HG03159 (cell line): ENCODE data around the gene FAU.
"Not testable (repeated sequence)": the region's sequence is repeated elsewhere in the genome, so short reads cannot be mapped to it uniquely, and the experiment has no call there.

Experiments
- ATAC-seq: cut with Tn5 transposase; IDR thresholded peaks from one replicate; pipeline ENCODE4 v1.9.1; 2021; ENCODE audit warnings: mild to moderate bottlenecking, moderate library complexity; ENCODE audit not compliant: unreplicated experiment

Gene FAU

DNA sequence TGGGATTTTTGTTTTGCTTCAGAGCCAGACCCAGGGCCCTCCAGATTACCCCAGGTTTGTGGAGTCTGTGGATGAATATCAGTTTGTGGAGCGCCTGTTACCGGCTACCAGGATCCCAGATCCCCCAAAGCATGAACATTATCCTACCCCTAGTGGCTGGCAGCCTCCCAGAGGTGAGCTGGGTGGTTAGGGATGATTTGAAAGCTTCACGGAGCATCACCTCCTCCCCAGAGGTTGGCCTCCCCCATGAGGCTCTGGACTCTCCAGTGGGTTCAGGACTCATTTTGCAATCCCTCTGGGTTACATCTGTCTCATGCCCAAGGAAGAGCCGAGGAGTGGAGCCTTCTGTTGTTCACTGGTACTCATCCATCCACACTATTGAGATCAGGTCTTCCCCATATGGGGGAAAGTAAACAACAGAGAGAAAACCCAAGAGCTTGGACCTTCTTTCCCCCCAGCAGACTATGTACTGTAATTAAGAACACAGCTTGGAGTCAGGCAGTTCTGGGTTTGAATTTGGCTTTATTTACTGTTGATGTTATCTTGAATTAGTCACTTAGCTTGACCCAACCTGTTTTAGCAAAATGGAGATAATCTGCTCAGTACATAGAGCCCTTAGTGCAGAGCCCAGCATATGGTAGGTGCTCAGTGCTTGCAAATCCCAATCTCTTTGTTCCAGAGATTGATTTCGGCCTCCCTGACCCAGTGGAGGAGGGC is 2.7 kb upstream of the FAU start:
- no peak for ATAC-seq

DNA sequence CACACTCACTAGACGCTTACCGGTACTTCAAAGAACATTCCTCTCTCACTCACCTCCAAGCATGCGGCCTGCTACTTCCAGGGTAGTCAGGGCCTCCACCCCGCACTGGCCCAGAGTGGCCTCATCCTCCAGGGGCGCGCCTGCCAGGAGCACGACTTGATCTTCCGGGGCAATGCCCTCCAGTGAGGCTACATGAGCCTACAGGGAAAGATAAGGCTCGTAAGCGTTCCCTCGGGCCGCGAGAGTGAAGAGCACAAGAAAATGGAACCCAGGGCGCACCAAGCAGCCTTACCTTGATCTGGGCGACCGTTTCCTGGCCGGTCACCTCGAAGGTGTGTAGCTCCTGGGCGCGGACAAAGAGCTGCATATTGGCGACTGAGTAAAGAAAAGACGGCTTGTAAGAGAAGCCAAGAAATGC is 478 bp downstream of the FAU start:
- ATAC-seq, result no peak

DNA sequence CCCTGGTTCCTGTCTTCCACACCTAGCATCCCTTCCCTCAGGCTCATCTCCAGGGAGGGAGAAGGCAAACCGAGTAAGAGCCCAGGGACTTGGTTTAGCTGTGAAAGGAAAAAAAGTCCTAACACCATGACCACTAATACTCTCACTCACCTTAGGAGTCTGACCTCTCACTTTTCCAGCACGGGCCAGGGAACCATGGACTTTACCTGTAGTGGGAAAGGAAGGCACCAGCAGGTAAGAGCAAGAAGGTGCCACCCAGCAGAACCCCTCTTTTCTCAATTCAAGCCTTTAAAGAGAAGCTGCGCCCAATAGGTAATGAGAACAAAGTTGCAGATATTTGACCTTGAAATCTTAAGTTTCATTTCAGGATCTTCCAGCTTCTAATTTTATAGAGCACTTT is 1.1 kb downstream of the FAU start:
- no peak for ATAC-seq

DNA sequence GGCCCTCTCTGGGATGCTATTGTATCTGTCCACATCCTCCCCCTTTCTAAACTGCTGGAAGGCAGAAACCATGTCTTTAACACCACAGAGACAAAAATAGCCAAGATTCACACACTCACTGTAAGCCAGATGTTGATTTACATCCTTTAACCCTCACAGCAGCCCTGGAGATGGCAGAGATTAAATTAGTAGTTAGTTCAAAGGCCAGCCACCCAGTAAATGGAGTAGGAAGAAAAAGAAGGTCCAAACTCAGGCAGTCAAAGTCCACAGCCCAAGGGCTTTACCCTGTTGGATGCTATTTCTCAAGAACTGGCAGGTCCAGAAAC is 2.3 kb downstream of the FAU start:
- ATAC-seq, result no peak

DNA sequence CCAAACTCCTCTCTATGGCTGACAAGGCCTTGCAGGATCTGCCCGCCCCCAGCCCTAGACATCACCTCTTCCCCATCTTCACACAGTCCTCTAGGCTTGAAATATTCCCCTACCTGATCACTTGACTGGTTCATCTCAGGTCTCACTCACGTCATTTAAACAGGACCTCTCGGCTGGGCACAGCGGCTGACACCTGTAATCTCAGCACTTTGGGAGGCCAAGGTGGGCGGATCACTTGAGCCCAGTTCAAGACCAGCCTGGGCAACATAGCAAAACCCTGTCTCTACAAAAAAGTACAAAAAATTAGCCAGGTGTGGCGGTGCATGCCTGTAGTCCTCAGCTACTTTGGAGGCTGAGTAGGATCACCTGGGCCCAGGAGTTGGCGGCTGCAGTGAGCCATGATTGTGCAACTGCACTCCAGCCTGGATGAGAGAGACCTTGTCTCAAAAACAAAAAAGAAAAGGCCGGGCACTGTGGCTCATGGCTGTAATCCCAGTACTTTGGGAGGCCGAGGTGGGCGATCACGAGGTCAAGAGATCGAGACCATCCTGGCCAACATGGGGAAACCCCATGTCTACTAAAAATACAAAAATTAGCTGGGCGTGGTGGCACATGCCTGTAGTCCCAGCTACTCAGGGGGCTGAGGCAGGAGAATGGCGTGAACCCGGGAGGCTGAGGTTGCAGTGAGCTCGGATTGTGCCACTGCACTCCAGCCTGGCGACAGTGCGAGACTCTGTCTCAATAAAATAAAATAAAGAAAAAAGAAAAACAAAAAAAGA is 2.9 kb downstream of the FAU start:
- not testable (repeated sequence) for ATAC-seq

DNA sequence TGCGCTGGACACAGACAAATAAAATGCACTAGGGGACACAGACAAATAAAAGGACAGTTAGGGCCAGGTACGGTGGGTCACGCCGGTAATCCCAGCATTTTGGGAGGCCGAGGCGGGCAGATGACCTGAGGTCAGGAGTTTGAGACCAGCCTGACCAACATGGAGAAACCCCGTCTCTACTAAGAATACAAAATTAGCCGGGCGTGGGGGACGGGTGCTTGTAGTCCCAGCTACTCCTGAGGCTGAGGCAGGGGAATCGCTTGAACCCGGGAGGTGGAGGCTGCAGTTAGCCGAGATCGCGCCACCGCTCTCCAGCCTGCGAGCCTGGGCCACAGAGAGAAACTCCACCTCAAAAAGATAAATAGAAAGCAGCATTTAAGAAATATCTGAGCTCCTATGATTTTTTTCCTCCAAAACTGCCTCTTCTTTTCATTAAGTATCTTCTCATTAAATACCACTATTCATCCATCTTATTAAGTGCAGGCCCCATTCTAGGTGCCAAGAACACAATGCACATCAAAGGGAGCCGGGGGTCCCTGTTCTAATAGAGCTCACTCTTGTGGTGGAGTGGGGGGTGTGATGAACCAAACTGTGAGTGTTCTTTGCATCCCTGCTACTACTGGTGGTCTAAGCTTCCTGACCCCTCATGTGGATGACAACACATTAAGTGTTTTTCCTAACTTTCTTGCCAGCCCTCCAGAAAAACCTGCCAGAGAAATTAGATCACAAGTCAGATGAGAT is 3.7 kb downstream of the FAU start:
- no peak for ATAC-seq

DNA sequence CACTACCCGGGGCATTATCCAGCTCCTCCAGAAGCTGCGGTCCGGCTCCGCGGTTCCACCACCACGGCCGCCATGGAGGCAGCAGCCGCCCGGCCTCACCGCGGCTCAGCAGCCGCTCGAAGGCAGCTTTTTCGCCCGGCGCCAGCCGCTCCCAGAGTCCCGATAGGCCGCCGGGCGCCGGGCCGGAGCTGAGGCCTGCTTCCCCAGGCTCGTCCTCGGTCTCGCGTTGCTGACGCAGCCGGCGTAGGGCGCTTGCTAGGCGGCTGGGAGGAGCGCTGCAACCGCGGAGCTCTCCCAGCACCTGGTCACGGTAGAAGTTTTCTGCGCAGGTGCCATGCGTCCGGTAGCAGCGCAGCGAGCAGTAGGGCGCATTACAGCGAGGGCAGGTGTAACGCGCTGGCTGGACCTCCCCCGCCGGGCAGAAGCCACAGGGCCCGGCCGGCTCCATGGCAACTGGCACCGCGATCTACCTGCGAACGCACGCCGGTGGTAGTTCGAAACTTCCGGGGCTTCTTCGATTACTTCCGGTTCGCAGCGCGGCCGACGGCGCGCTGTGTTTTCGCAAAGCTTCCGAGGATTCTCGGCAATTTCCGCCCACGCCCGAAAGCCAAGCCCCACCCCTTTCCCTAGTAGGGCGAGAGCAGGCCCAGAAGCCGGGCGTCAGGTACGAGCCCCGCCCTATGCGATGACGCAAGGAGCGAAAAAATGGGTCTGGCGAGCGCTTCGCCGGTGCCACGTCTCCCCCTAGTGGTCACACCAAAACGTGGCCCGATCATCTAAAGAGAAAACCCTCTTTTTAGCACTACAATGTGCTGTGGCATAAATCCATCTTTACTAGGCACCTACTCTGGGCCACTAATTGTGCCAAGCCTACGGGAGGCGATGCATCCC is 4.5 kb downstream of the FAU start, which contains the start of gene ZNHIT2:
Gene ZNHIT2 (minus strand): TSS at position 496 of the 891 bp plus-strand sequence. CDS start 48 bp downstream, at position 448.
- ATAC-seq, result peak; percentile 51

DNA sequence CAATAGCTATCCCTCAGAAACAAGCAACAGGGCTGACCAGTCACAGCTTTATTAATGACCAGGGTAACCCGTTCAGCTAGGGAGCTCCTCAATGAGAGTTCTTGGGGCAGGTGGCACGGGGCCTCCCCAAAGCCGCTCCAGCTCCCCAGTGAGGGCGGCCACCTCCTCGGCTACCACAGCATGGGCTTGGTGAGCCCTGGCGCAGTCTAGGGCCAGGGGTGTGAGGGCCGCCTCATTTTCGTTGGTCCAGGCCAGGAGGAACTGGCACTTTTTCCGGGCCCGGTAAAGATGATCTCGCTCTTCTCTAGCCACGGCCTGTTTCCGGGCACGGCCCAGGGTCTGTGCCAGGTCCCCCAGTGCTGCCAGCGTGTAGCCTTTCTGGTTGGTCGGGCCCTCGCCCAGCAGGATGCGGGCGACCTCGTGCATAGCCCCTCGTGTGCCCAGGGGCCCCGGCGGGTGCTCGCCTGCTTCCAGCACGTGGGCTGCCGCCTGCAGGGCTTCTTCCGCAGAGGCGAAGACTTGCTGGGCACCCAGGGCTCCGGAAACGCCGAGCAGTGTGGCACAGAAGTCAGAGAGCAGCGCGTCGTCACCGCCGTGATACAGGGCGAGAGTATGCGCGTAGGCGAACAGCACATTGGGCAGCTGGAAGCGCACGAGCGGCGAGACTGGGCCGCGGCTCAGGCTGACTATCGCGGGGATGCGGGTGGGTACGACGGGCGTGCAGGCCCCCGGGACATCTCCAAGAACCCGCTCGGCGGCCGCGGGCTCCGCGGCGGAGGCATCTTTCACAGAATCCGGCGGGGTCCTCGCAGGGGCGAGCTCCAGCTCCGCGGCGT is 5.3 kb downstream of the FAU start:
- no peak for ATAC-seq

DNA sequence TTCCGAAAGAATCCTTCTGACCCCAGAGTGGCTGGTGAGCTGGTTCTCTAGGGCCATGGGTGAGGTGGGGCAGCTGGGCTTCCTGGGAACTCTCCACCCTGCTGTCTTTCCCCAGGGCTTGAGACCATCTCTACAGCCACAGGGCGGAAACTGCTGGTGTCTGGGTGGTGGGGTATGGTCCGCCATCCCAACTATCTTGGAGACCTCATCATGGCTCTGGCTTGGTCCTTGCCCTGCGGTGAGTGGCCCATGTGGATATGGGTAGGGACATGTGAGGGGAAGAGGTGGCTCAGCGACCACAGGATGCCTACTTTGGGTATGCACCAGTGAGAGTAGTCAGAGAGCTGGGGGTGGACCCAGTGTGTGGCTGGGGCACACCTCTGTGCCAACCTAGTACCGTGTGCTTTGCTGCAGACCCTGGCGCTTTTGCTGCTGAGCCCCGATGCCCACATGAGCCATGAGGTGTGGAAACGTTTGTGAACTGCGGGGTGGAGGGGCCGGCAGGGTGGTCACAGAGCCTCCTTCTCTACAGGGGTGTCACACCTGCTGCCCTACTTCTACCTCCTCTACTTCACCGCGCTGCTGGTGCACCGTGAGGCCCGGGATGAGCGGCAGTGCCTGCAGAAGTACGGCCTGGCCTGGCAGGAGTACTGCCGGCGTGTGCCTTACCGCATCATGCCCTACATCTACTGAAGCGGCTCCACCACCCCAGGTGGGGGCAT is 6.4 kb downstream of the FAU start:
- no peak for ATAC-seq

DNA sequence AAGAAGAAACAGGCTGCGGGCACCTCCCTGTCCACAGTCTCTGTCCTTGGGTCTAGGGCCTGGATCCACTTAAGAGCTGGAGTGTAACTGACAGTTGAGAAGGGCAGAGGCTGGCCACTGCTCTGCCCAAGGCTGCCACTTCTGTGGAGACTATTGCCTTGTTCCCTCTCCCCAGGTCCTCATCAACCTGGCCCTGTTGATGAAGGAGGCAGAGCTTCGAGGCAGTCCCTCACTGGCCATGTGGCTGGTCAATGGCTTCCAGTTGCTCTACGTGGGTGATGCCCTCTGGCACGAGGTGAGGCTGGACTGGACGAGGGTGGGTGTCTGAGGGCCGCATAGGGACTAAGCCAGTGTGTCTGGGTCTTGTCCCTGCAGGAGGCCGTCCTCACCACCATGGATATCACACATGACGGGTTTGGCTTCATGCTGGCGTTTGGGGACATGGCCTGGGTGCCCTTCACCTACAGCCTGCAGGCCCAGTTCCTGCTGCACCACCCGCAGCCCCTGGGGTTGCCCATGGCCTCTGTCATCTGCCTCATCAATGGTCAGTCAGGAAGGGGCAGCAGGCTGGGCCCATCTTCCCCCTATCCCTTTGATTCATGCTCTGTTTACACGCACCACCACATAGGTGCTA is 7.3 kb downstream of the FAU start:
- ATAC-seq, result no peak

DNA sequence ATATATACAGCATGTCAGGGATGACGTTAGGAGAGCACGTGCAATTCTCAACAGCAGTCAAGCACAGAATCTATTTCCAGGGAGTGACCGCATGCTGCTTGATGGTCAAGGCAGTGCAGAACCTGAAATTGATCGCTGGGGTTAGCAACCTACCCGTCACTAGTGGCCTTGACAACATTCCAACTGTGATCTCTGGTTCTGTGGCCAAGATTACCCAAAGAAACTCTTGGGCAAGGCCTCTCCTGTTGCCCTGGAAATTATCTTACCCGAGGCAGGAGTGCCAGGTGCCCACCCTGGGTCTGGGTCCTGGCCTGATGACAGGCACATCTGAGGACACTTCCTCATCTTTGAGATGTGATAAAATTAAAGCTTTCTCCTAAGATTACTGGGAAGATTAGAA is 8.1 kb downstream of the FAU start:
- ATAC-seq, result no peak

DNA sequence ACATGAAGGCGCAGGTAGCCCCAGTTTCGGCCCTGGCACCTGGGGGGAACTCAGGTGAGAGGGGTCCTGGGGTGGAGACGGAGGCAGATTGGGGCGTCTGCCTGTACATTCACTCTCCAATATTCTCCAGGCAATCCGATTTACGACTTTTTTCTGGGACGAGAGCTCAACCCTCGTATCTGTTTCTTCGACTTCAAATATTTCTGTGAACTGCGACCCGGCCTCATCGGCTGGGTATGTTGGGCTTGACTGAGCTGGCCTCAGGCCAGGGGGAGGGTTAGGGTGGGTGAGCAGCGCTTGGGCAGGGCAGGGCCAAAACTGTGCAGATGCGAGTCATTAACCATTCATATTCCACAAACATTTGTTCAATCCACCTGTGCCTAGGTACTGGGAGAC is 8.6 kb downstream of the FAU start:
- ATAC-seq, result no peak

DNA sequence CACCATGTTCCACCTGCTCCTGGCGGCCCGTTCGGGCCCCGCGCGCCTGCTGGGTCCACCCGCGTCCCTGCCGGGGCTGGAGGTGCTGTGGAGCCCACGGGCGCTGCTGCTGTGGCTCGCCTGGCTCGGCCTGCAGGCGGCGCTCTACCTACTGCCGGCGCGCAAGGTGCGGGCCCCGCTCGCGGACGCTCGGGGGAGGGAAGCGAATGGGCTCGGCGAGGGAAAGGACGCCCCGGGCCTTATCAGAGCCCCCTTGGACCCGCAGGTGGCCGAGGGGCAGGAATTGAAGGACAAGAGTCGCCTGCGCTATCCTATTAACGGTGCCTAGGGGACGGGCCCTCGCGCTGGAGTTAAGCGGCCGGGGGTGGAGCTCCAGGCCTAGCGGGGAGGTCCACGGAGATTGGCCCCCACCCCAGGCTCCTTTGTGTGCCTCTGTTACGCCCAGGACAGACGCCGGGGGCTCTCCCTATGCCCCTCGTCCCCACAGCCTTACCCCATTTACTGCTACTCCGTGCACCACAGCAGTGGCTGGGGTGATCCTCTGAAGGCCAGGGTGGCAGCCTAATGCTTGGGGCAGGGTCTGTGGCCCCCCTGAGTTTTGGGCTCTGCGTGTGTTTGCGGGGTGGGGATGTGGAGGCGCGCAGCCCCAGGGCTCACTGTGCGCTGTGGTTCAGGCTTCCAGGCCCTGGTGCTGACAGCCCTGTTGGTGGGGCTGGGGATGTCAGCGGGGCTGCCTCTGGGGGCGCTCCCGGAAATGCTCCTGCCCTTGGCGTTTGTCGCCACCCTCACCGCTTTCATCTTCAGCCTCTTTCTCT is 9.2 kb downstream of the FAU start:
- ATAC-seq, result no peak

DNA sequence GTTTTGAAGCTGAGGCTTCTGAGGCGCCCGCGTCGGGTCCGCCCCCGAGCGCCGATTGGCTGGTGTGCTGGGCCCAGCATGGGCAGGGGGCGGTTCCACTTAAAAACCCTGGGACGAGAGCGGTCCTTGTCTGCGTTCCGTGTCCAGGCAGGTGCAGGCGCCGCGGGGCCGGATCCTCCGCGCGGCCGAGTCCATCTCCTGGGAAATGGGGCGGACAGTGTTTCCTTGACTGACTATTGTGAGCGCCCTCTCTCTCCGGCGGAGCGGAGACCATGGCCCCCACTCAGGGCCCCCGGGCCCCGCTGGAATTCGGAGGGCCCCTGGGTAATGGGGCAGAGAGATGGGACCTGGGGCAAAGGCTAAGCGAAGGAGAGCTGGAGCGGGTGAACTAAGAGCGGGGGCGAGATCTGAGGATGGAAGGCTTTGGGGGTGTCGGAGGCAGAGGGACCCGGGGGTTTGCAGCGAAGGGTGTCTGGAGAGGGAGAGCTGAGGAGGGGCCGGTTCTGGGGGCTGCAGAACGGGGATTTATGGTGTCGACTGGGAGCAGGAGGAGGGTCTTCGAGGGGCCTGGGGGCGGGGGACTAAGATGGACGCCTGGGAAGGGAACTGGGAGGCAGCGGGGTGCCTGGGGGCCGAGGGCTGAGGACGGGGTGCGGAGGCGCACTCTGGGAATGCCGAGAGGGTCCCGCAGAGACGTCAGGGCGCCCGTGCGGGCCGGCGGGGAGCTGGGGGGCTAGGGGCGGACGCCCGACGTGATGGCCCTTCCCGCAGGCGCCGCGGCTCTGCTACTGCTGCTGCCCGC is 10.0 kb downstream of the FAU start, which contains the start of gene TM7SF2:
Gene TM7SF2 (plus strand): TSS at position 129 of the 802 bp plus-strand sequence. CDS start 144 bp downstream, at position 273.
- ATAC-seq, result peak; percentile 62

DNA sequence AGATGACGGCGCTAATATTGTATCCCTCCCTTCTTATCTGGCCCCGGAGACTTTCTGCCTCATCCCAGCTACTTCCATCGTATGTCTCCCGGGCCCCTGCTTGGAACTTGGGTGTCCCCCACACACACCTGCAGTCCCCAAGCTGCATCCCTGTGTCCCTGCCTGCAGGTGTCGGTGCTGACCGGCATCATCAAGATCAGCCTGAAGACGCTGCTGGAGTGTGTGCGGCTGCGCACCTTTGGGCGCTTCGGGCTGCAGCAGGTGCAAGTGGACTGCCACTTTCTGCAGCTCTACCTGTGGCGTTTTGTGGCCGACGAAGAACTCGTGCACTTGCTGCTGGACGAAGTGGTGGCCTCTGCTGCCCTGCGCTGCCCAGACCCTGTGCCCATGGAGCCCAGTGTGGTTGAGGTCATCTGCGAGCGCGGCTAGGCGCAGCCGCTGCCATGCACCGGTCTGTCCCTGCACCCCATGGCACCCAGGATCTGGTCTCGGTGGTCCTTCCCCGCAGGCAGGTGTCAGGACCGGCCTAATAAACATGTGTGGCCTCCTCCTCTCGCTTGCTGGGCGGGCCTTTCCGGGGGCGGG is 10.7 kb downstream of the FAU start:
- ATAC-seq, result no peak

DNA sequence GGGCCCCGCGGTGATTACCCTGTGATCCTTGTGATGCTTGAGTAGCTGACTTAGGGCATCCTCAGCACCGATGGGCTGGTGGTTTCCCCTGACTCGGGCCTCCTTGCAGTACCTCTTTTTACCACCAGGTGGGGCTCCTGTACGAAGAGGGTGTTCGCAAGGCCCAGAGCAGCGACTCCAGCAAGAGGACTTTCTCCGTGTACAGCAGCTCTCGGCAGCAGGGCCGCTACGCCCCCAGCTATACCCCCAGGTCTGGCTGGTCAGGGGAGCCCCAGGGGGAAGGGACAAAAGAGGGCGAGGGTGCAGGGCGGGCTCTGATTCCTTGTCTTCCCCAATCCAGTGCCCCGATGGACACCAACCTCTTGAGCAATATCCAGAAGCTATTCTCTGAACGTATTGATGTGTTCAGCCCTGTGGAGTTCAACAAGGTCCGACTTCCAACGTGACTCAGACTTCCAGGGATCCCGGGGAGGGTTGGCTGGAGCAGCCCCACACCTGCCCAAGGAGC is 11.5 kb downstream of the FAU start:
- no peak for ATAC-seq
